Immature natural killer cell (primary cell): ENCODE data around the gene REXO1. TPM values are rescaled to one million over a fixed set of nuclear protein-coding genes. Genes with fewer than 3 reads are reported as not detected.
A peak's percentile ranks its signal among the peaks of the same experiment; 100 is the strongest.

Experiments
- DNase-seq, 3 donors: peaks; one replicate each; pipeline ENCODE4 v3.0.0; 2022; ENCODE audit warnings: mixed read lengths in 1 of 3
- H3K27ac Mint-ChIP-seq, 6 donors: one replicate each; pipeline ENCODE4 v1.8.0; 2020; ENCODE audit warnings: mixed read lengths in 6 of 6, mild to moderate bottlenecking in 5 of 6, inconsistent platforms in 4 of 6, moderate library complexity in 3 of 6
- H3K27me3 Mint-ChIP-seq, 3 donors: one replicate each; pipeline ENCODE4 v1.8.0; 2020 to 2021; ENCODE audit warnings: low read depth in 3 of 3, mild to moderate bottlenecking in 3 of 3, mixed read lengths in 3 of 3, moderate library complexity in 3 of 3, inconsistent platforms in 1 of 3
- H3K36me3 Mint-ChIP-seq, 3 donors: one replicate each; pipeline ENCODE4 v1.8.0; 2020; ENCODE audit warnings: mixed read lengths in 3 of 3, inconsistent platforms in 2 of 3, mild to moderate bottlenecking in 2 of 3
- H3K4me1 Mint-ChIP-seq, 2 donors: one replicate each; pipeline ENCODE4 v1.8.0; 2020; ENCODE audit warnings: inconsistent platforms in 2 of 2, mild to moderate bottlenecking in 2 of 2, mixed read lengths in 2 of 2, moderate library complexity in 1 of 2
- H3K4me3 Mint-ChIP-seq, 5 donors: one replicate each; pipeline ENCODE4 v1.8.0; 2020; ENCODE audit warnings: mild to moderate bottlenecking in 5 of 5, mixed read lengths in 5 of 5, inconsistent platforms in 3 of 5, moderate library complexity in 3 of 5
- H3K9me3 Mint-ChIP-seq, 6 donors: one replicate each; pipeline ENCODE4 v1.8.0; 2020; ENCODE audit warnings: mild to moderate bottlenecking in 6 of 6, mixed read lengths in 6 of 6, inconsistent platforms in 4 of 6, moderate library complexity in 3 of 6
- polyA plus RNA-seq, 3 donors: library from polyadenylated mRNA; unstranded; fragments of 300-500 nt; fragmentation: Illumina TruSeq; gene quantifications; one replicate each; pipeline ENCODE4 v1.2.3, GENCODE V29; 2021

The REXO1 gene
- polyA plus RNA-seq, 3 donors from 2014 or later, result 0.63 to 13.0 (median 4.5) TPM

GRCh38 chr19:1873524-1874473 lies 25.5 kb upstream of the REXO1 start:
- Mint-ChIP-seq H3K4me3 (peak overlapping the region; percentile 93 to 97 (median 96)), H3K9me3 (no peaks in the 10 kb centered on the region), H3K27me3 (peaks cover 20 to 27% (median 25%) of the 10 kb centered on the region in 3 donors), H3K36me3 (peaks cover 0 to 2% (median 0%) of the 10 kb centered on the region in 3 donors), H3K27ac (peak overlapping the region; percentile 97 to 100 (median 98)), H3K4me1 (peaks cover 28 to 40% of the 10 kb centered on the region in 2 donors)
- no peak for DNase-seq

- DNase-seq, result no peak
- peaks cover 20 to 25% (median 24%) of the 10 kb centered on the region in 3 donors for H3K27me3 Mint-ChIP-seq
- peaks cover 0 to 2% (median 0%) of the 10 kb centered on the region in 3 donors for H3K36me3 Mint-ChIP-seq
- H3K27ac Mint-ChIP-seq, result peak overlapping the region in 5 of 6 donors; percentile 57 to 99 (median 97)
- H3K4me1 Mint-ChIP-seq, result peaks cover 32 to 43% of the 10 kb centered on the region in 2 donors
- no peaks in the 10 kb centered on the region for H3K9me3 Mint-ChIP-seq
- peak overlapping the region in 4 of 5 donors; percentile 14 to 38 (median 32) for H3K4me3 Mint-ChIP-seq
These were observed 24.7 kb upstream of the REXO1 start for GRCh38 chr19:1872807-1873523.

DNA sequence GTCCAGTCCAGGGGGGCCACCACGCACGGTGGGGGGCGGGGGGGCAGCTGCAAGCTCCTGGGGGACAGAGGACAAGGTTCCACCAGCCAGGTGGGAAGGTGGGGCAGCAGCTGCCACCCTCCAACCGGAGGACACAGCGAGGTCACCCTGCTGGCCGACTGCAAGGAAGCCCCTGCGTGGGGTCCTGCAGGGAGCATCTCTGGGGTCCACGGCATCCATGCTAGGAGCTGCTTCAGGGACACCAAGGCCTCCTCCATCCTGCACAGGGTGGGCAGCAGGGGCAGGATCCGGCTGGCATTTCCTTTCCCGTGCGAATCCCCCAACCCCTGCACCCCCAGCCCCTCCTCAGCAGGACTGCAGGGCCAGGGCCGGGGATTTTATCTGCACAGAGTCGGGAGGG lies 23.3 kb upstream of the REXO1 start:
- no peak overlapping the region for H3K27ac Mint-ChIP-seq
- H3K36me3 Mint-ChIP-seq, result peaks cover 0 to 2% (median 0%) of the 10 kb centered on the region in 3 donors
- no peak overlapping the region for H3K4me3 Mint-ChIP-seq
- H3K9me3 Mint-ChIP-seq, result no peaks in the 10 kb centered on the region
- H3K27me3 Mint-ChIP-seq, result peaks cover 22 to 25% (median 24%) of the 10 kb centered on the region in 3 donors
- no peak for DNase-seq
- peaks cover 37 to 46% of the 10 kb centered on the region in 2 donors for H3K4me1 Mint-ChIP-seq

DNA sequence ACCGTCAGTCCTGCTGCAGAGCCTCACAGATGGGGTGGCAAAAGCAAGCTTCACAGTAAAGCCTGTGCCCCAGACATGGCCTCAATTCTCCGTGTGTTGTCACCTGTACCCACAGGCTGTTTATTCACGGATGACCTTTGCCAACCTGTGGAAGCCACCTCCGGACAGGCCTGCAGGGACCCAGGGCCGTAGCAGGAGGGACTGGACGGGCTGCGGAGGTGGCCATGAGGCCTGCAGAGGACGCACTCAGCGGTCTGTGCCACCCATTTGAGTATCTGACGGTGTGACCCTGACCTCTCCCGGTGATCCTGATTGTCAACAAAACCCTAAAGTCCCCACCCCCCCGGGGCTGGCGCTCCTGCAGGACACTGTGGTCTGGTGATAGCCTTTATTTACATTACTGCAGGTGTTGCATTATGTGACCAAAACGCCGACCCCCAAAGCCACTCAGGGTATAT lies 22.9 kb upstream of the REXO1 start:
- no peak overlapping the region for H3K27ac Mint-ChIP-seq

DNA sequence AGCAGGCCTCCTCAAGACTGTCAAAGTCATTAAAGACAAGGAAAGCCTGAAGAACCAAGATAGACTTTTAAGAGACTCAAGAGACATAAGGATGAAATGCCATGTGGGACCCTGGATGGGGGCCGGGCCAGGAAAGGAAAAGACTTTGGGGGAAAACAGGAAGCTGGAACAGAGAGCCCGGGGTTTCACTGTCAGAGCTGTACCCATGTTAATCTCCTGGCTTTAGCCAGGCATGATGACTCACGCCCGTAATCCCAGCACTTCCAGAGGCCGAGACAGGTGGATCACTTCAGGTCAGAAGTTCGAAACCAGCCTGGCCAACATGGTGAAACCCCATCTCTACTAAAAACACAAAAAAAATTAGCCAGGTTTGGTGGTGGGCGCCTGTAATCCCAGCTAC lies 20.7 kb upstream of the REXO1 start:
- DNase-seq, result no peak
- Mint-ChIP-seq H3K9me3 (no peaks in the 10 kb centered on the region), H3K4me1 (peaks cover 17 to 34% of the 10 kb centered on the region in 2 donors), H3K27me3 (peaks cover 2 to 4% (median 3%) of the 10 kb centered on the region in 3 donors), H3K4me3 (peak overlapping the region in 2 of 5 donors; percentile 44 to 46), H3K36me3 (peaks cover 0 to under 1% (median 0%) of the 10 kb centered on the region in 3 donors), H3K27ac (peak overlapping the region in 2 of 6 donors; percentile 55 to 73)

More for the DNA sequence above, 22.9 kb upstream of the REXO1 start:
- Mint-ChIP-seq H3K27me3 (peaks cover 18 to 22% (median 19%) of the 10 kb centered on the region in 3 donors), H3K4me3 (no peak overlapping the region), H3K36me3 (peaks cover 0 to 2% (median 0%) of the 10 kb centered on the region in 3 donors), H3K4me1 (peaks cover 33 to 41% of the 10 kb centered on the region in 2 donors), H3K9me3 (no peaks in the 10 kb centered on the region)
- DNase-seq, result no peak

GRCh38 chr19:1867349-1867724 lies 19.1 kb upstream of the REXO1 start:
- Mint-ChIP-seq H3K4me1 (peaks cover 16 to 26% of the 10 kb centered on the region in 2 donors), H3K9me3 (no peaks in the 10 kb centered on the region), H3K4me3 (no peak overlapping the region), H3K27ac (peak overlapping the region in 4 of 6 donors; percentile 13 to 67 (median 38)), H3K27me3 (peaks cover 3 to 6% (median 5%) of the 10 kb centered on the region in 3 donors), H3K36me3 (no peaks in the 10 kb centered on the region)
- no peak for DNase-seq

DNA sequence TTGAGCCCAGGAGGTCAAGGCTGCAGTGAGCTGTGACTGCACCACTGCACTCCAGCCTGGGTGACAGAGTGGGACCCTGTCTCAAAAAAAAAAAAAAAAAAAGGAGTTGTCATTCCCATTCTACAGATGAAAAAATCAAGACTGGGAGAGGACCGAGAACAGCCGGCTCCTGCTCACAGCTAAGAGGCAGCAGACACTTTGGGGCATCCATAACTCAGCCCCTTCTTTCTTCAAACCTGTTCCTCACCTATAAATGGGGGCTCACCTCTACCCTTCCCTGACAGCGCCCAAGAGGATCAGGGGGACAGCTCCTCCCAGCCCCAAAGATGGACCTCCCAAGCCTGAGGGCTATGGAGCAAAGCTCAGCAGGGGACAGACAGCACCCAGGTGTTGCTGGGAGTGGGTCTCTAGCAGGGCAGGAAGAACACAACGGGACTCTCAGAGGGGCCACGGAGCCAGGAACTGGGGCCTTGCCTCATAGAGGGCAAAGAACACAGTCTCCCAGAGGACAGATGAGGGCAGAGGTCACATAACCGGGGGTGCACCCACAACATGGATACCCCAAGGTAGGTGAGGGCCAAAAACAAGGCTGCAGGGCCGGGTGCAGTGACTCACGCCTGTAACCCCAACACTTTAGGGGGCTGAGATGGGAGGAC lies 18.5 kb upstream of the REXO1 start:
- peak overlapping the region in 1 of 5 donors; percentile 27 for H3K4me3 Mint-ChIP-seq
- peak overlapping the region in 5 of 6 donors; percentile 13 to 81 (median 67) for H3K27ac Mint-ChIP-seq
- H3K27me3 Mint-ChIP-seq, result peaks cover 5 to 11% (median 9%) of the 10 kb centered on the region in 3 donors
- H3K4me1 Mint-ChIP-seq, result peaks cover 21 to 30% of the 10 kb centered on the region in 2 donors
- no peaks in the 10 kb centered on the region for H3K36me3 Mint-ChIP-seq
- no peak for DNase-seq
- H3K9me3 Mint-ChIP-seq, result no peaks in the 10 kb centered on the region

- Mint-ChIP-seq H3K27ac (peak overlapping the region; percentile 37 to 80 (median 62)), H3K9me3 (peaks cover 0 to 2% (median 0%) of the 10 kb centered on the region in 6 donors), H3K4me1 (peaks cover 30 to 35% of the 10 kb centered on the region in 2 donors), H3K36me3 (no peaks in the 10 kb centered on the region), H3K4me3 (peak overlapping the region; percentile 32 to 66 (median 57)), H3K27me3 (peaks cover 8 to 21% (median 9%) of the 10 kb centered on the region in 3 donors)
- DNase-seq, result no peak
These were observed 17.1 kb upstream of the REXO1 start for GRCh38 chr19:1865172-1866010.

DNA sequence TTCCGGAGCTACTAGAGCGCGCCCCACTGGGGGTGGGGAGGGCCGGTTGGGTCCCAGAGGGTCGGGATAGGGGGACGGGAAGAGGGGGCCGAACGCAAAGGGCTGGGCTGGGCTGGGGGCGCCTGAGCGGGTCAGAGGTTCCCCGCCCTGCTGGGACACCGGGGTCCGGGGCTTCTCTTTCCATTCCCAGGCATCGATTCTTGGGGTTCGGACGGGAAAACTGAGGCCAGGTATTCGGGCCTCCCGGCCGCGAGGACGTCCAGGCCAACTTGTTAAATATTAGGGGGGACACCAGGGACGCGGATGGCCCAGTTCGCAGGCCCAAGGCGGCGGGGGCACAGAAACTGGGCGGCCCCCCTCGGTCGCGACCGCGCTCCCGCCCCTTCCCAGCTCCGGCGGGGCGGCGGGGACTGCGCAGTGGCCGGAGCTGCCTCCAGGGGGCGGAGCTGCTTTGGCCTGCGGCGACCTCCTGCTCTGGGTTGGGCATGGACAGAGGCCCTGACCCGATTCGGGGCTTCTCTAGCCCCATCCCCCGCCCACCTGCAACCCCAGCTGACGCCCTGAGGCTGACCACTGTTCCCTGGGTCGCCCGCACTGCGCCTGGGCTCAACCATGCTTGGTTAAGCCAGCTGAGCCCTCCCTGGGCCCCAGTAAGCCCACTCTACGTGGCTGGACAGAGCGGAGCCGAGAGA lies 16.3 kb upstream of the REXO1 start:
- peak; percentile 70 to 74 (median 73) for DNase-seq
- Mint-ChIP-seq H3K36me3 (no peaks in the 10 kb centered on the region), H3K9me3 (peaks cover 0 to 2% (median 0%) of the 10 kb centered on the region in 6 donors), H3K27me3 (peaks cover 8 to 21% (median 9%) of the 10 kb centered on the region in 3 donors), H3K27ac (peak overlapping the region in 4 of 6 donors; percentile 29 to 84 (median 68)), H3K4me1 (peaks cover 30 to 34% of the 10 kb centered on the region in 2 donors), H3K4me3 (peak overlapping the region; percentile 62 to 78 (median 67))

- H3K36me3 Mint-ChIP-seq, result no peaks in the 10 kb centered on the region
- peaks cover 0 to 2% (median 0%) of the 10 kb centered on the region in 6 donors for H3K9me3 Mint-ChIP-seq
- H3K27me3 Mint-ChIP-seq, result peaks cover 8 to 23% (median 9%) of the 10 kb centered on the region in 3 donors
- peak; percentile 90 to 94 (median 94) for DNase-seq
- H3K27ac Mint-ChIP-seq, result peak overlapping the region in 3 of 6 donors; percentile 40 to 84 (median 42)
- peaks cover 27 to 36% of the 10 kb centered on the region in 2 donors for H3K4me1 Mint-ChIP-seq
- peak overlapping the region; percentile 62 to 78 (median 67) for H3K4me3 Mint-ChIP-seq
These were observed 15.6 kb upstream of the REXO1 start for GRCh38 chr19:1863638-1864479.

DNA sequence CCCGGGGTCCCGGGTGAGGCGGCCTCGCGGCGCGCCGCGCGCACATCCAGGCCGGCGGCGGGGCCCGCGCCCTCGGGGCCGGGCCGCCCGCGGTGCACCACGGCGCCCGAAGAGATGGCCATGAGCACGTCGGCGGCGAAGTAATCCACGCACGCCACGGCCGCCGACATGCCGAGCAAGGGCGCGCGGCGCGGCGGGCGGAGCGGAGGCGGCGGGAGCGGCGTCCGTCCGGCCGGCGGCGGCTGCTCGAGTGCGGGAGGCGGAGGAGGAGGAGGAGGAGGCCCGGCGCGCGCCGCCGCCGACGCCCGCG lies 15.0 kb upstream of the REXO1 start, which contains the start of gene KLF16:
TSS of gene KLF16 (minus strand) at position 252 of the 310 bp plus-strand sequence. CDS start at position 170, 82 bp downstream.
- Mint-ChIP-seq H3K36me3 (no peaks in the 10 kb centered on the region), H3K4me1 (peaks cover 23 to 35% of the 10 kb centered on the region in 2 donors), H3K4me3 (peak within 1 kb of the TSS; percentile 89 to 94 (median 91)), H3K9me3 (peaks cover 0 to 2% (median 0%) of the 10 kb centered on the region in 6 donors), H3K27me3 (peaks cover 8 to 27% (median 9%) of the 10 kb centered on the region in 3 donors), H3K27ac (peak within 1 kb of the TSS; percentile 83 to 96 (median 88))
- no peak for DNase-seq
